ENCODE measurements around the gene C1orf122. TPM values are rescaled to one million over a fixed set of nuclear protein-coding genes. Genes with fewer than 3 reads are reported as not detected.

C1orf122 gene
- total and polyA plus RNA-seq, 2 of the 4 experiments (the other 2 are of a cell fraction): 2.0 to 13.6 TPM

DNA sequence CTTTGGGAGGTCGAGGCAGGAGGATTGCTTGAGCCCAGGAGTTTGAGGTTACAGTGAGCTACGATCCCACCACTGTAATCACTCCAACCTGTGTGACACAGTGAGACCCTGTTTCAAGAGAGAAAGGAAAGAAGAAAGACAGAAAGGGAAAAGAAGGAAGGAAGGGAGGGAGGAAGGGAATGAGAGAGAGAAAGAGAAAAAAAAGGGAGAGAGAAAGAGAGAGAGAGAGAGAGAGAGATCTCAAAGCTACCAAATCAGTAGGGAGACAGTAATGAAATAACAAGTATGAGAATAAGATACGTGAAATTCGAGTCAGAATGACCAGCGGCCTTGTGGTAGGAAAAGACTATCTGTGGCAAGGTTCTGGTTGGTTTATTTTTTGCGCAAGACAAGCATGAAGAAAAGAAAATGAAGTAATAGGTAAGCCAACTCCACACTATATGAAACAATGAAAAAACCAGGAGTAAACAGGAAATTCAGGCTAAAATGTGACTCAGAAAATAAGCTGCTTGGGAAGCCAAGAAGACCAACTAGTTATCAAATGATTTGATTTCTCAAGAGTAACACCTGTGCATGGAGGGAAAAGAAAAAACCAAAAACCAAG lies 42.9 kb downstream of the C1orf122 start:
- H3K79me1 ChIP-seq (ENCODE audit: low read depth in 1 of 2, low read length in 2 of 2): peaks cover 47 to 73% of the 10 kb centered on the region in 2 experiments
- peaks cover 21% of the 10 kb centered on the region; the same call in 1 of the 2 replicates for H4K20me1 ChIP-seq (ENCODE audit: insufficient read depth, low read length)
- H3K4ac ChIP-seq (ENCODE audit: low read depth, low read length): no peak overlapping the region
- H3K36me3 ChIP-seq (ENCODE audit: control insufficient read depth, insufficient read depth, low read length): peaks cover 8% of the 10 kb centered on the region
- peaks cover 7% of the 10 kb centered on the region for H3K9me1 ChIP-seq (ENCODE audit: insufficient read depth, low read length)
- H3K9me3 ChIP-seq (ENCODE audit: control insufficient read depth, insufficient read depth, low read length): no peaks in the 10 kb centered on the region
- ChIA-PET CTCF (interaction anchor here (0.8 to 0.9 kb wide), 3 partner anchors 9 to 39 kb away, joined by 3 read pairs; partner anchors contain the start of gene MTF1), POLR2A (ENCODE audit: unreplicated experiment) (no interaction called here)
- H3K4me1 ChIP-seq (ENCODE audit: control insufficient read depth, insufficient read depth, low read length): peaks cover 4% of the 10 kb centered on the region; the same call in 1 of the 2 replicates
- in situ Hi-C loops (cut with MboI; ENCODE audit: low sequenced_read_pairs) (no loop called here), dilution Hi-C loops (cut with HindIII; ENCODE audit: low sequenced_read_pairs, unreplicated experiment) (no loop called here), intact Hi-C loops (cut with micrococcal nuclease) (no loop called here)
- H2BK120ac ChIP-seq (ENCODE audit: low read depth, low read length): no peak overlapping the region
- no peak overlapping the region for H3K18ac ChIP-seq (ENCODE audit: low read depth, low read length)
- no peaks in the 10 kb centered on the region for H3K27me3 ChIP-seq (ENCODE audit: control insufficient read depth, insufficient read depth, low read length)
- no peak overlapping the region for H3K4me3 ChIP-seq (ENCODE audit: insufficient read depth, low read depth, low read length)
- no peak for TF ChIP-seq BHLHE40 (IDR thresholded peaks at IDR 0.05; ENCODE audit: low read depth, low read length)
- TF ChIP-seq CEBPB (IDR thresholded peaks at IDR 0.05; ENCODE audit: low read depth, low read length): peak; percentile 16; the same call in 1 of the 2 replicates
- peak; percentile 19 for DNase-seq
- H4K8ac ChIP-seq (ENCODE audit: low read depth in 2 of 2, low read length in 2 of 2): no peak overlapping the region
- 84% methylated on average over 3 of the region's 6 CpGs; no CpG with 5 or more reads in 1 of the 2 experiments for WGBS, 2 experiments (ENCODE audit: extremely low coverage in 2 of 2, insufficient read length in 1 of 2)
- no peak overlapping the region for H4K91ac ChIP-seq (ENCODE audit: insufficient read depth, low read depth, low read length)
- no peak overlapping the region for H3K23ac ChIP-seq (ENCODE audit: low read depth, low read length)
- no peak overlapping the region for H2AK5ac ChIP-seq (ENCODE audit: low read depth, low read length)
- H2BK20ac ChIP-seq (ENCODE audit: low read depth, low read length): no peak overlapping the region
- no peak overlapping the region for H4K5ac ChIP-seq (ENCODE audit: low read depth, low read length)
- H2BK5ac ChIP-seq (ENCODE audit: low read depth, low read length, poor library complexity, severe bottlenecking): peak overlapping the region; percentile 11
- no peak overlapping the region for H2AK9ac ChIP-seq (replicated peaks; ENCODE audit: low read depth, low read length, poor library complexity)
- H2AFZ ChIP-seq (replicated peaks; ENCODE audit: low read length, poor library complexity): no peak overlapping the region
- no peak overlapping the region for H2BK15ac ChIP-seq (ENCODE audit: low read depth, low read length)
- no peak for ATAC-seq (ENCODE audit: low read depth)
- BruUV-seq (replicated peaks): no TSS peak
- no peak overlapping the region for H3K9ac ChIP-seq (ENCODE audit: low read depth, low read length)
- no peak overlapping the region for H3K56ac ChIP-seq (ENCODE audit: extremely low read depth, insufficient read depth, low read length)
- no peak overlapping the region for H3K14ac ChIP-seq (replicated peaks; ENCODE audit: low read depth, low read length)
- no peak overlapping the region for H3K27ac ChIP-seq (ENCODE audit: insufficient read depth, low read length)
- no peak overlapping the region for H3K4me2 ChIP-seq (ENCODE audit: low read depth, low read length)
